ENCODE measurements around the gene KIR2DL3. TPM values are rescaled to one million over a fixed set of nuclear protein-coding genes. Genes with fewer than 3 reads are reported as not detected.

Gene KIR2DL3
- total RNA-seq, 1 experiment from 2014 or later, result not detected

GRCh38 chr19:54692298-54692615 lies 46.1 kb upstream of the KIR2DL3 start:
- Histone ChIP-seq H4K5ac (ENCODE audit: insufficient read length, low read depth, low read length) (no peak overlapping the region), H2BK12ac (ENCODE audit: insufficient read length, low read depth, low read length) (no peak overlapping the region), H3K14ac (ENCODE audit: insufficient read depth, low read length) (no peak overlapping the region), H3K79me2 (ENCODE audit: insufficient read depth, low read length) (no peaks in the 10 kb centered on the region), H3K79me1 (ENCODE audit: insufficient read depth, low read depth, low read length, poor library complexity, severe bottlenecking) (no peaks in the 10 kb centered on the region), H3K23ac (ENCODE audit: insufficient read length, low read depth, low read length) (no peak overlapping the region), H3K27ac (ENCODE audit: insufficient read length, low read depth, low read length) (no peak overlapping the region), H3K18ac (ENCODE audit: insufficient read length, low read depth, low read length) (no peak overlapping the region), H2BK5ac (ENCODE audit: insufficient read length, low read length) (no peak overlapping the region), H3K9ac (ENCODE audit: extremely low read depth, insufficient read length, low read length) (no peak overlapping the region), H4K91ac (ENCODE audit: insufficient read length, low read depth, low read length) (no peak overlapping the region), H4K8ac (replicated peaks; ENCODE audit: insufficient read length, low read depth, low read length) (no peak overlapping the region), H2AFZ (ENCODE audit: low read length) (no peak overlapping the region), H3K4ac (ENCODE audit: low read depth, low read length) (no peak overlapping the region), H3K56ac (ENCODE audit: insufficient read length, low read depth, low read length) (no peak overlapping the region), H3K9me3 (ENCODE audit: control insufficient read depth, low read depth, low read length) (peaks cover 60% of the 10 kb centered on the region), H2BK120ac (ENCODE audit: low read depth, low read length, poor library complexity, severe bottlenecking) (no peak overlapping the region), H3K4me1 (ENCODE audit: insufficient read depth, low read length) (no peaks in the 10 kb centered on the region), H4K20me1 (ENCODE audit: control insufficient read depth, insufficient read depth, insufficient read length) (no peaks in the 10 kb centered on the region), H3K27me3 (ENCODE audit: insufficient read depth, low read length) (no peaks in the 10 kb centered on the region; the same call in 1 of the 2 replicates), H3K4me2 (ENCODE audit: insufficient read depth, insufficient read length, low read length) (no peak overlapping the region), H2BK20ac (ENCODE audit: low read depth, low read length, poor library complexity, severe bottlenecking) (no peak overlapping the region), H2AK5ac (ENCODE audit: insufficient read length, low read length) (no peak overlapping the region), H3T11ph (ENCODE audit: low read length) (no peak overlapping the region), H3K23me2 (ENCODE audit: insufficient read length, low read depth, low read length, poor library complexity, severe bottlenecking) (no peaks in the 10 kb centered on the region), H2BK15ac (ENCODE audit: low read depth, low read length) (no peak overlapping the region)
- peaks cover 0 to 17% (median 14%) of the 10 kb centered on the region in 3 experiments; a peak in 5 of 7 replicates for H3K36me3 Mint-ChIP-seq (ENCODE audit: insufficient read depth in 1 of 3, low read depth in 3 of 3)
- no peak for TF ChIP-seq CTCF (conservative IDR thresholded peaks at IDR 0.05)
- H3K27me3 Mint-ChIP-seq (ENCODE audit: low read depth), result peaks cover 1% of the 10 kb centered on the region; the same call in 1 of the 2 replicates
- no peak overlapping the region for H3K4me3 Mint-ChIP-seq
- H3K9me3 Mint-ChIP-seq, result peaks cover 79 to 81% of the 10 kb centered on the region in 2 experiments
- H3K4me1 Mint-ChIP-seq, result no peaks in the 10 kb centered on the region
- WGBS (ENCODE audit: extremely low coverage, insufficient read length, low lambda C conversion rate), result no CpG with 5 or more reads among the region's 4 CpGs
- H3K27ac Mint-ChIP-seq, result no peak overlapping the region
- DNase-seq, result no peak

Data from H9 (cell line).